Mesendoderm (in vitro differentiated cells): Measurements from ENCODE around the gene LAMB1.

Source experiments
- DNase-seq: peaks from one replicate; pipeline ENCODE4 v3.0.0; 2013
- H2AK5ac ChIP-seq: 2 replicates; pipeline ENCODE4 v1.6.1; 2013; ENCODE audit warnings: low read length, inconsistent platforms
- H2BK120ac ChIP-seq: 2 replicates; pipeline ENCODE4 v1.6.1; 2013; ENCODE audit warnings: low read depth, mild to moderate bottlenecking, low read length, moderate library complexity, mixed read lengths
- H2BK15ac ChIP-seq: replicated peaks from 2 replicates; pipeline ENCODE4 v1.6.1; 2013; ENCODE audit warnings: low read depth, mild to moderate bottlenecking, moderate library complexity
- H2BK5ac ChIP-seq: 2 replicates; pipeline ENCODE4 v1.6.1; 2013; ENCODE audit warnings: low read length, inconsistent platforms
- H3K18ac ChIP-seq: 2 replicates; pipeline ENCODE4 v1.6.1; 2013; ENCODE audit warnings: mild to moderate bottlenecking, low read length, mixed read lengths
- H3K23ac ChIP-seq: one replicate; pipeline ENCODE4 v1.6.1; 2013; ENCODE audit warnings: low read length
- H3K27ac ChIP-seq: 2 replicates; pipeline ENCODE4 v1.5.1; 2013; ENCODE audit warnings: low read depth, mild to moderate bottlenecking, inconsistent platforms, low read length, moderate library complexity
- H3K27me3 ChIP-seq: 2 replicates; pipeline ENCODE4 v1.6.1; 2013; ENCODE audit warnings: low read length, control low read depth, mild to moderate bottlenecking, inconsistent platforms; ENCODE audit not compliant: insufficient read depth, poor library complexity
- H3K36me3 ChIP-seq: 2 replicates; pipeline ENCODE4 v1.6.1; 2013; ENCODE audit warnings: low read length, inconsistent platforms; ENCODE audit not compliant: control insufficient read depth, insufficient read depth
- H3K4ac ChIP-seq: one replicate; pipeline ENCODE4 v1.6.1; 2013; ENCODE audit warnings: low read depth, mild to moderate bottlenecking, low read length, moderate library complexity
- H3K4me1 ChIP-seq: 2 replicates; pipeline ENCODE4 v1.6.1; 2013; ENCODE audit warnings: low read depth, low read length, inconsistent platforms; ENCODE audit not compliant: control insufficient read depth
- H3K4me2 ChIP-seq: 2 replicates; pipeline ENCODE4 v1.6.1; 2013; ENCODE audit warnings: low read length
- H3K4me3 ChIP-seq: 2 replicates; pipeline ENCODE4 v1.5.1; 2013; ENCODE audit warnings: mild to moderate bottlenecking, low read length
- H3K56ac ChIP-seq: one replicate; pipeline ENCODE4 v1.6.1; 2013; ENCODE audit warnings: low read length
- H3K79me1 ChIP-seq: 2 replicates; pipeline ENCODE4 v1.6.1; 2013; ENCODE audit warnings: low read length, inconsistent platforms
- H3K79me2 ChIP-seq: 2 replicates; pipeline ENCODE4 v1.6.1; 2013; ENCODE audit warnings: mild to moderate bottlenecking, low read length; ENCODE audit not compliant: control insufficient read depth, insufficient read depth
- H3K9ac ChIP-seq: 2 replicates; pipeline ENCODE4 v1.6.1; 2013; ENCODE audit warnings: low read length, inconsistent platforms
- H4K5ac ChIP-seq: one replicate; pipeline ENCODE4 v1.6.1; 2013; ENCODE audit warnings: low read length
- H4K8ac ChIP-seq: one replicate; pipeline ENCODE4 v1.6.1; 2013; ENCODE audit warnings: low read depth, mild to moderate bottlenecking, control low read depth, low read length, moderate library complexity
- WGBS: extraction: QIAGEN DNeasy Blood & Tissue Kit; methylation state at CpG from one replicate; pipeline ENCODE4 v1.1.7; 2013; ENCODE audit warnings: low lambda C conversion rate, missing lambda C conversion rate; ENCODE audit not compliant: insufficient coverage; ENCODE audit errors: extremely low coverage; 5-methylcytosine and 5-hydroxymethylcytosine counted together

LAMB1 gene

GRCh38 chr7:107975394-107976013, 27.5 kb downstream of the LAMB1 start:
- Histone ChIP-seq H3K18ac (no peak overlapping the region), H2BK120ac (no peak overlapping the region), H3K79me1 (no peaks in the 10 kb centered on the region), H3K4me2 (no peak overlapping the region), H3K79me2 (no peaks in the 10 kb centered on the region), H4K8ac (no peak overlapping the region), H2BK5ac (no peak overlapping the region), H3K4me1 (no peaks in the 10 kb centered on the region), H3K56ac (no peak overlapping the region), H3K4me3 (no peak overlapping the region), H3K23ac (no peak overlapping the region), H3K4ac (no peak overlapping the region), H4K5ac (no peak overlapping the region), H3K27ac (no peak overlapping the region), H3K9ac (no peak overlapping the region), H3K36me3 (peaks cover 9% of the 10 kb centered on the region), H3K27me3 (no peaks in the 10 kb centered on the region), H2AK5ac (no peak overlapping the region), H2BK15ac (no peak overlapping the region)
- WGBS = no CpG with 5 or more reads among the region's 13 CpGs
- DNase-seq = no peak

- Histone ChIP-seq H3K4ac (no peak overlapping the region), H3K18ac (no peak overlapping the region), H3K23ac (no peak overlapping the region), H2BK5ac (no peak overlapping the region), H3K79me2 (no peaks in the 10 kb centered on the region), H3K79me1 (no peaks in the 10 kb centered on the region), H3K56ac (no peak overlapping the region), H2BK15ac (no peak overlapping the region), H3K4me3 (no peak overlapping the region), H4K8ac (no peak overlapping the region), H4K5ac (no peak overlapping the region), H3K27ac (no peak overlapping the region), H2AK5ac (no peak overlapping the region), H3K4me1 (no peaks in the 10 kb centered on the region), H3K36me3 (peaks cover 9% of the 10 kb centered on the region), H3K9ac (no peak overlapping the region), H3K4me2 (no peak overlapping the region), H2BK120ac (no peak overlapping the region), H3K27me3 (no peaks in the 10 kb centered on the region)
- DNase-seq = no peak
These were observed 29.1 kb downstream of the LAMB1 start for GRCh38 chr7:107973861-107974260.

GRCh38 chr7:107972941-107973376, 30.0 kb downstream of the LAMB1 start:
- peaks cover 9% of the 10 kb centered on the region for H3K36me3 ChIP-seq
- no peak for DNase-seq
- H2BK5ac ChIP-seq = no peak overlapping the region

GRCh38 chr7:107972075-107972482, 30.9 kb downstream of the LAMB1 start:
- no peak overlapping the region for H4K8ac ChIP-seq
- H3K23ac ChIP-seq = no peak overlapping the region
- no peak overlapping the region for H3K9ac ChIP-seq
- DNase-seq = no peak
- H3K4me2 ChIP-seq = no peak overlapping the region
- H2BK15ac ChIP-seq = no peak overlapping the region
- no peaks in the 10 kb centered on the region for H3K79me2 ChIP-seq
- no peak overlapping the region for H4K5ac ChIP-seq
- H2BK5ac ChIP-seq = no peak overlapping the region
- peaks cover 7% of the 10 kb centered on the region for H3K36me3 ChIP-seq
- no peak overlapping the region for H3K4ac ChIP-seq
- no peak overlapping the region for H2AK5ac ChIP-seq
- H3K18ac ChIP-seq = no peak overlapping the region
- no peak overlapping the region for H3K56ac ChIP-seq
- no peaks in the 10 kb centered on the region for H3K27me3 ChIP-seq
- H3K4me3 ChIP-seq = no peak overlapping the region
- no CpG with 5 or more reads among the region's 4 CpGs for WGBS
- H3K79me1 ChIP-seq = no peaks in the 10 kb centered on the region
- no peaks in the 10 kb centered on the region for H3K4me1 ChIP-seq
- H2BK120ac ChIP-seq = no peak overlapping the region
- no peak overlapping the region for H3K27ac ChIP-seq

More at GRCh38 chr7:107972941-107973376, 30.0 kb downstream of the LAMB1 start:
- H2BK15ac ChIP-seq = no peak overlapping the region
- H2AK5ac ChIP-seq = no peak overlapping the region
- H3K4ac ChIP-seq = no peak overlapping the region
- H2BK120ac ChIP-seq = no peak overlapping the region
- no peaks in the 10 kb centered on the region for H3K79me1 ChIP-seq
- H4K5ac ChIP-seq = no peak overlapping the region
- H3K9ac ChIP-seq = no peak overlapping the region
- no peak overlapping the region for H4K8ac ChIP-seq
- no peak overlapping the region for H3K4me2 ChIP-seq
- H3K27ac ChIP-seq = no peak overlapping the region
- no peak overlapping the region for H3K56ac ChIP-seq
- WGBS = no CpG with 5 or more reads among the region's 8 CpGs
- no peaks in the 10 kb centered on the region for H3K27me3 ChIP-seq
- no peaks in the 10 kb centered on the region for H3K4me1 ChIP-seq
- no peak overlapping the region for H3K18ac ChIP-seq
- no peak overlapping the region for H3K4me3 ChIP-seq
- H3K79me2 ChIP-seq = no peaks in the 10 kb centered on the region
- H3K23ac ChIP-seq = no peak overlapping the region

- Histone ChIP-seq H3K4ac (no peak overlapping the region), H3K79me2 (no peaks in the 10 kb centered on the region), H3K4me1 (no peaks in the 10 kb centered on the region), H3K36me3 (peaks cover 7% of the 10 kb centered on the region), H4K5ac (no peak overlapping the region), H2BK15ac (no peak overlapping the region), H2BK5ac (no peak overlapping the region), H3K4me2 (no peak overlapping the region), H3K27me3 (no peaks in the 10 kb centered on the region), H4K8ac (no peak overlapping the region), H3K79me1 (no peaks in the 10 kb centered on the region), H2AK5ac (no peak overlapping the region), H3K27ac (no peak overlapping the region), H3K23ac (no peak overlapping the region), H3K56ac (no peak overlapping the region), H3K4me3 (no peak overlapping the region), H3K9ac (no peak overlapping the region), H3K18ac (no peak overlapping the region), H2BK120ac (no peak overlapping the region)
- no peak for DNase-seq
- no CpG with 5 or more reads among the region's 1 CpG for WGBS
These were observed 31.3 kb downstream of the LAMB1 start for GRCh38 chr7:107971613-107972012.

GRCh38 chr7:107971100-107971499, 31.9 kb downstream of the LAMB1 start:
- H3K79me2 ChIP-seq = no peaks in the 10 kb centered on the region
- H3K9ac ChIP-seq = no peak overlapping the region
- H3K36me3 ChIP-seq = peaks cover 4% of the 10 kb centered on the region
- no peak overlapping the region for H2BK5ac ChIP-seq
- no peak overlapping the region for H3K56ac ChIP-seq
- H2BK15ac ChIP-seq = no peak overlapping the region
- H2BK120ac ChIP-seq = no peak overlapping the region
- 100% methylated on average over 1 of the region's 3 CpGs for WGBS
- no peak overlapping the region for H3K4me3 ChIP-seq
- no peaks in the 10 kb centered on the region for H3K27me3 ChIP-seq
- no peak overlapping the region for H3K4ac ChIP-seq
- H2AK5ac ChIP-seq = no peak overlapping the region
- no peak for DNase-seq
- no peaks in the 10 kb centered on the region for H3K79me1 ChIP-seq
- no peak overlapping the region for H3K23ac ChIP-seq
- no peak overlapping the region for H3K18ac ChIP-seq
- no peak overlapping the region for H3K4me2 ChIP-seq
- no peak overlapping the region for H4K8ac ChIP-seq
- no peak overlapping the region for H3K27ac ChIP-seq
- no peaks in the 10 kb centered on the region for H3K4me1 ChIP-seq
- no peak overlapping the region for H4K5ac ChIP-seq
